ENCODE measurements around the gene WDFY2.
"Not testable (repeated sequence)": the region's sequence is repeated elsewhere in the genome, so short reads cannot be mapped to it uniquely, and the experiment has no call there.

Gene WDFY2

GRCh38 chr13:51635137-51635878 lies 51.0 kb downstream of the WDFY2 start:
- DNase-seq: no peak

GRCh38 chr13:51636349-51636890 lies 52.2 kb downstream of the WDFY2 start:
- no peak for DNase-seq

- no peak for DNase-seq
These were observed 53.6 kb downstream of the WDFY2 start for GRCh38 chr13:51637852-51638215.

DNA sequence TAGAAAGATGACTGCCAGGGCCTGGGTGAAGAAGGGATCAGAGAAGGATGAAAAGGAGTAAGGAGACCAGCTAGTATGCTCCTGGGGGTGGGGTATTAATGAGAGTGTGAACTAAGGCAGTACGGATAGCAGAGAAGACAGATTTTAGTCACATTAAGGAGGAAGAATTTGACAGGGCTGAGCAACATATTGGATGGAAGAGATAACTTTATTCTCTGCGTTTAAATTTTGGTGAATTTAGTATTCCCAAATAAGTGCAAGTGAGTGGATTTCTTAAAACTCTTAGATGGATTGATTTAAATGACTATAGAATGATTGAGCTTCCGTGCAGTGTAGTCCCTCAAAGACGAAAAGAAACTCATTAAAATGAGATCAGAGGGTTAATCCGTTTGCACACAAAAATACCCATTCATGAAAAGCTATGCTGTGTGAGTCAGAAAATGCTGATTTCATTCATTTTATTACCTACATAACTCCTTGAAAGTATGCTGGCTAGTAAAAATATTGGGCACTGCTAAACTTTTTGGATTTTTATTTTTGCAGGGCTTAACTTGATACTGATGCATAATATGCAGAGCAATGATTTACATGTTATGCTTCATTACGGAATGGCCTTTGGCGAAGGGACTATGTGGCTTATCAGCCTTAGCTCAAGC lies 54.1 kb downstream of the WDFY2 start:
- no peak for DNase-seq

- no peak for DNase-seq
These were observed 54.9 kb downstream of the WDFY2 start for GRCh38 chr13:51639171-51639570.

DNA sequence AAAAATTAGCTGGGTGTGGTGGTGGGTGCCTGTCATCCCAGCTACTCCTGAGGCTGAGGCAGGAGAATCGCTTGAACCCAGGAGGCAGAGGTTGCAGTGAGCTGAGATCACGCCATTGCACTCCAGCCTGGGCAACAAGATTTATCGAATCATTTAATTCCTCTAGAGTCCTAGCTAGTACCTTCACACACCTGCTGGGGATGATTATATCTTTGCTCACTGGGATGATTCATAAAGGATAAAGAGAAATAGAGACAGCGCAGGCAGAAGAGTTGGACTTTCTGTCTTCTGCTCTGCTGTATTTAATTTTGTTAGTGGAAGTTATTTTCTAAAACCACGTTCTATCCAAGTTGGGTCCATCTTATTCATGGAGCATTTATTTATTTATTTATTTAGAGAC lies 56.4 kb downstream of the WDFY2 start:
- not testable (repeated sequence) for DNase-seq

DNA sequence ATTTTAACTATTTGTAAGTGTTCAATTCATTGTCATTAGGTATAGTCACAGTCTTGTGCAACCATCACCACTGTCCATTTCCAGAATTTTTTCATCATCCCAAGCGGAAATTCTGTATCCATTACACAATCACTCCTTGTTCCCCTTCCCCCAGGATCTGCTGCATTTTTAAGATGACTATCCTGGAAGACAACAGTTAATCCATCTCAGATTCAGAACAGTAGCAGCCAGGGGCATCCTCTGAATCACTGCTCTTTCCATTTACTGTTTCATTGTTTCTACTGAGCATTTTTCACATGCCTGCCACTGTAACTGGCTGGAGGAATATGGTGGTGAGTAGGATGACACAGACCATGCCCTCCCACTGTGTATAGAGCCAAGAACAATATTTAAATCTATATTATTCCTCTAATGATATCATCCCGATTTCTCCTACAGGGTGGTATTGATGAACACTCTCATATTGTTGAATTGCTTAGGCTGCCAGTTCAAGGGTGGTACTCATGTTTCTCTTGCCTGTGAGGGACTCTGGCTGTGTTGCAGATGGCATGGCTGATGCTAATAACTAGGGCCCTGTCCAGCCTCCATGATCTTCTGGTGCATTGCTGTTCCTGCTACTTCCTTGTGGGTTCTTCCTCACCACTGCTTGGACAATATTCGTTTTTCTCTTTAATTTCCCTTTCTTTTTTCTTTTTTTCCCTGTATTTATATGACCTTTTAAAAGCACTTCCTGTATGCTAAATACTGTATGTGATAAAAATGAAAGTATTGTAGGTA lies 59.0 kb downstream of the WDFY2 start:
- no peak for DNase-seq

DNA sequence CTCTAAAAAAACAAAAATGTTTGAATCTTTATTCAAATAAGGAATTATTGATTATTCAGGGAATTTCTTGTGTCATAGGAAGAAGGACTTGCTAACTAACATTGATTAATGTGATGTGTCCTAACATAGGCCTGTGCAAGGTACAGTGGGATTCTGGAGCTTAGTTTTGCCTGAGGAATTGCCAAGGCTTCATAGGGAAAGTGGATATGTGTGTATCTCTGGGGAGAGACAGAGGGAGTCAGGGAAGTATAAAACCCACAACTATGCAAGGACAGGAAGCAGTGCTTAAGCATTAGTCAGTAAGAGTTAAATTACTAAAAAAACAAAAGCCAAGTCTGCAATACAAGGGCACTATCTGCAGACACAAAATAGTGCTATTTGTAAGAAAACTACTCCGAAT lies 59.6 kb downstream of the WDFY2 start:
- no peak for DNase-seq

DNA sequence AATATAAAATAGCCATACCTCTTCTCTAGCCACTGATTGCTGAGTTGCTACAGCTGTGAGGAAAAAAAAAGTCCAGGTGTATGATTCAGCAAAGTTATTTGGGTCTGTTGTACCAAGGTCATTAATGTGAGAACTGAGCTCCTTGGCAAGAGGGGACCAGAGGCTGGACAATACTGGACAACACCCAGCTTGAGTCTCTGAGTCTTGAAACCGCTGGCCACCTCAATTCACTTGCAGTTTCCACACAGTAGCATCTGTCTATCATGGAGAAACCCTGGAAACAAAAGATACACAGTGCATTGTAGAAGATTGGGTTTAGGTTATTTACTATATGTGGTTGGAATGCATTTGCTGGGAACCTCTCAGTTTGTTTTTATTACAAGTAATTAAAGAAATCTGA lies 60.4 kb downstream of the WDFY2 start:
- DNase-seq: no peak

DNA sequence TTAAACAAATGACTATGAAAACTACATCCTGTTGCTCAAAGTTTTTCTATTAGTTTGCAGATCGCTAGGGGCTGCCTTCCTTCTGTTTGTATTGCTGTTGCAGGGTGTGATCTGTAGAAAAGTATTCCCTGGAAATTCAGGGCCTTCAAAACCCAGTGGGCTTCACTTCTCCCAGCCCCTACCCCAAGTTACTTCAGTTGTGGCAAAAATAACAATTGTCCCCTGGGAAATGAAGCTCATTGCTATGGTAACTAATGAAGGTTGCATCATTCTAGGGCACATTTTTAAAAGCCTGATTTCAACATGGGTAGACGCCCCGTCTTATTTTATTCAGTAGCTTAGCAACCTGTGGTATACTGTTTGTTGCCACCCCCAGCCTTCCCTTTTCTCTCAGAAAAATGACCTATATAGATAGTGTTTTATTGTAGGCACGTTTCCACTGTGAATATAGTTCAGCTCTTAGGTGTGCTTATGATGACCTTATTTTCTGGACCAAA lies 60.9 kb downstream of the WDFY2 start:
- DNase-seq: no peak

DNA sequence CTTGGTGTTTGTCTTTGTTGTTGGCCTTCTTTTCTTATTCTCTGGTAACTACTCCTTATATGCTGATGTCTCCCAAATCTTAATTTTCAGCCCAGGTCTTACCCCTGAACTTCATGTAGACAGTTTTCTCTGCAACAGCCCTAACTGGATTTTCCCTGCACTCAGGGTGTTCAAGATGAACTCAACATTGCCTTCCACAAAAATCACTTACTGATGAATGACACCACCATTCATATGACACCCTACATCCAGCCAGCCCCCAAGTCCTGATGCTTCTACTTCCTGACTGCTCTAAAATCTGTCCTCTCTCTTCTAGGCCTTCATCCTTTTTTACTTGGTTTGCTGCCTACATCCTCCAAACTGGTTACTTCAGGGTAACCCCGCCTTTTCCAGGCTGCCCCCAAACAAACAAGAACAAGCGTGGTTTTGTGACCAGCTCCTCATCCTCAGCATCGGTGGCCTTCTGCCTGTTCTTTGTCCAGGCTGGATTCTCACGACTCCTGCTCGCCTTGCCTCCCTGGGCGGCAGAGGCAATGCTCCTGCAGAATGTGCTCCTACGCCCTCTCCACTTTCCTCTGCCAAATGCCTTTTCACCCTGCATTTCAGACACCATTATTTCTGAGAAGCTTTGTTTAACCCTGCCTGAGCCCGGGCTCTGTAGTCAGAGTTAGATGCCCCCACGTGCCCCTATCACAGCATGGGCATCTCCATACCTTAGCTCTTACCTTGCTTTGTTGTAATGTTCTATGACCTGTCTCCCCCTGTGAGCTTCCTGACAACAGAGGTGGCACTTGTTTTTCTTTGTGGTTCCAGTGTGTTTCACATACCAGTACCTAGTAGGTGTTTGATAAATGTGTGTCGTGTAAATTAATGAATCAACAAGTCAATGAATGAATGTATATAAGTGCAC lies 61.8 kb downstream of the WDFY2 start:
- no peak for DNase-seq

- no peak for DNase-seq
These were observed 62.8 kb downstream of the WDFY2 start for GRCh38 chr13:51647067-51647466.

- not testable (repeated sequence) for DNase-seq
These were observed 67.9 kb downstream of the WDFY2 start for GRCh38 chr13:51652193-51652592.

GRCh38 chr13:51659276-51660127 lies 75.2 kb downstream of the WDFY2 start:
- no peak for DNase-seq

- DNase-seq: no peak
These were observed 76.6 kb downstream of the WDFY2 start for GRCh38 chr13:51660813-51661212.

DNA sequence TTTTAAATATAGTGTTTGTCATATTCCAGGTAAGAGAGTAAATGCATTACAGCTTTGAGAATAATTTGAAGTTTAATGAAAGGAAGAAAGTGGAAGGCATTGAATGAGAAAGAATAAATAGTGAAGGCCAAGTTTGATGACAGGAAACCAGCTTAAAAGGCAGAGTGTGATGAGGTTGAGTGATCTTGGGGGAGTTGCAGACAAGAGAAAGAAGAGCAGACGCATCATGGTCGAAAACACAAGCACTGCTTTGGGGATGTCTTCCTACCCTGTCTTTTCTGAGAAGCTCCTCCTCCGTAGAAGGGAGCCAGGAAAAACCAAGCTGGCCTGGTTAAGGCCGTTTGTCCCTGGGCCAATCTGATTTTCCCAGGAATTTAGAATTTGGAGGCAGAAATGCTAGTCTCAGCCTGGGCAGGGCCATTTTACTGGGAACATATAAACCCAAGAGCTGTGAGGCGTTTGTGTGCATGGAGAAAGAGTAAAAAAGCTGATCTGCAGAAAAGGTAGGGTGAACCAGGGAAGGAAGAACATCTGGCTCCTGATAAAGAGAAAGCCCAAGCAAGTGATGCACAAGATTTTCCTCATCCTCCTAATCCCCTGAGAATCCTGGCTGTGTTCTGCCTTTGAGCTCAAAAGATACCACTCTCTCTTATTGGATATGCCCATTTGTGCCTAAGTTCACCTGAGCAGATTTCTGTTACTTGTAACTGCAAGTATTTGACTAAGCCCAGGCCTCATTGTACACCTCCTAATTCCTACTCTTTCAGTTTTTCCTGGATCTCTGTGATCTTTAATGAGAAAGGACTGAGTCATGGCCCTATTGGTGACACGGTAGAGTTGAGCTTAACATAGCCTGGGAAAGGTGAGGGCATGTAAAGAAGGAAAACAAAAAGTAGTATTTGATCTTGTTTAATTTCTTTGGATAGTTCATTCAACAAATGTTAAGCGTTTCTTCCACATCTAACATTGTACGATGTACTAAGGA lies 80.0 kb downstream of the WDFY2 start:
- DNase-seq: no peak

GRCh38 chr13:51665456-51665855 lies 81.2 kb downstream of the WDFY2 start:
- no peak for DNase-seq

GRCh38 chr13:51666374-51666773 lies 82.1 kb downstream of the WDFY2 start:
- DNase-seq: no peak

DNA sequence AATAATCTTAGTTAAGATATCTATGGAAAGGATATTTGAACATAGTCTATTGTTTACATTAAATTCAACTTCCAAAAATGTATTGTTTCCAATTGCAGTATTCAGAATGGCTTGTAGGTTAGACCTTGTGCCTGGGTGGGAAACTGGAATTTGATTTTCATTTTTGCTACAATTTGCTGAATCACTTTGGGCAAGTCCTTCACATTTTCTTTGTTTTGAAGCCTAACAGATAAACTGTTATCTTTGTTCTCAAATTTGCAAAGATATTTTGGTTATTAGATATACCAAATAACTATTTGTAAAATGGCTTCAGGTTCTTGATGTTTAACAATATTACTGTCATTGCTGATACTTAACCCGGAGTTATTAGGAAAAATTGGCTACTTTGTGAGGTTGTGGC lies 82.6 kb downstream of the WDFY2 start:
- no peak for DNase-seq

GRCh38 chr13:51668580-51669195 lies 84.4 kb downstream of the WDFY2 start:
- DNase-seq: no peak
